Subcutaneous adipose tissue (tissue), 4 donors: ENCODE measurements around the gene FARS2. TPM values are rescaled to one million over a fixed set of nuclear protein-coding genes. Genes with fewer than 3 reads are reported as not detected.

Experiments used
- CTCF ChIP-seq: fragments of 450-650 bp; IDR thresholded peaks from one replicate; pipeline ENCODE4 v1.5.1; 2016; ENCODE audit warnings: low read depth, mild to moderate bottlenecking, control low read depth, antibody characterized with exemption, moderate library complexity
- total RNA-seq, 4 donors: library from RNA; depleted of rRNA; stranded (reverse); fragments of >200 nt; gene quantifications; one replicate each; pipeline ENCODE4 v1.1.0, GENCODE V29; 2016

The FARS2 gene
- total RNA-seq, 4 donors from 2014 or later = 6.2 to 13.6 (median 11.3) TPM

- no peak for TF ChIP-seq CTCF
Observed at GRCh38 chr6:5809450-5809849, 548.1 kb downstream of the FARS2 start.

DNA sequence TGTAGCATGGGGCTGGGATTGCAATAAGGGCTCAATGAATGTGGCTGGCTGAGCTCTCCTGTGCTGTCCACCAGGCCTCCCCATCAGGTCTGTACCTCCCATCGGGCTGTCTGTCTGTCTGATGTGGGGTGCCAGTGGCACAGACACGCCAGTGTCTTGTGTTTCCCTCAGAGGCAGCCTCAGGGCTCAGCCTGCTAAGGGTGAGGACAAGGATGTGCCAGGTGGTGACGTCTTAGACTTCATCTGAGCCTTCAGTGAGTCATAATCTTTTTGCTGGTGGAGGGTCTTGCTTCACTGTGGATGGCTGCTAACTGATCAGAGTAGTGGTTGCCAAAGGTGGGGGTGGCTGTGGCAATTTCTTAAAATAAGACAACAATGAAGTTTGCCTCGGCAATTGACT is 550.7 kb downstream of the FARS2 start:
- TF ChIP-seq CTCF = no peak

- TF ChIP-seq CTCF = no peak
Observed at GRCh38 chr6:5813625-5814027, 552.3 kb downstream of the FARS2 start.

DNA sequence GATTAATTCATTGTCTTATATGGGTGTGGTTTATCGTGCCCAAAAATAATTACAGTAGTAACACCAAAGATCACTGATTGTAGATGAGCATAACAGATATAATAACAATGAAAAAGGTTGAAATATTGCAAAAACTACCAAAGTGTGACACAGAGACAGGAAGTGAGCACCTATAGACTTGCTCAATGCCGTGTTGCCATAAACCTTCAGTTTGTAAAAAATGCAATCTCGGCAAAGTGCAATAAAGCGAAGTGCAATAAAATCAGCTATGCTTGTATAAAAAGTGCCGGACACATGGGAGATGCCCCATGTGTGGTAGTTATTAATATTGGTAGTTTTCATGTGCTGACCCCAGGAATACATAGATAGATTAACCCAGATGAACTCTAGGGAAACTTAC is 552.8 kb downstream of the FARS2 start:
- no peak for TF ChIP-seq CTCF

DNA sequence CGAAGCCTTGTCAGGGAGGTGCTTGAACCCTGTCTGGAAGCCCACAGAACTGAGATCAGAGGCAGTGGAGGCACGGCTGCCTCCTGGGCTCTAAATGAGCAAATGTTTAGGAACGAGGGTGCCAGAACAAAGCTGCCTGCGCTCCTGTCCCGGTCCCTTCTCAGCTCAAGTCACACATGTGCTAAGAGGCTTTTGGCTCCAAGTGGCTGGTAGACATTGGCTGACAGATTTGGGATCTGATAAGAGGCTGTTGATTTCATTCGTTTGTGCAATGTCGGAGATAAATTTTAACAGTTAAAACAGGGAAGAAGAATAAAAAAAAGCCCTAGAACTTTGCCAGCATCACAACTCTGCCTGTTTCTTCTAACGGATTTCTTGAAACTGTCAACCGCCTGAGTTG is 553.6 kb downstream of the FARS2 start:
- no peak for TF ChIP-seq CTCF

DNA sequence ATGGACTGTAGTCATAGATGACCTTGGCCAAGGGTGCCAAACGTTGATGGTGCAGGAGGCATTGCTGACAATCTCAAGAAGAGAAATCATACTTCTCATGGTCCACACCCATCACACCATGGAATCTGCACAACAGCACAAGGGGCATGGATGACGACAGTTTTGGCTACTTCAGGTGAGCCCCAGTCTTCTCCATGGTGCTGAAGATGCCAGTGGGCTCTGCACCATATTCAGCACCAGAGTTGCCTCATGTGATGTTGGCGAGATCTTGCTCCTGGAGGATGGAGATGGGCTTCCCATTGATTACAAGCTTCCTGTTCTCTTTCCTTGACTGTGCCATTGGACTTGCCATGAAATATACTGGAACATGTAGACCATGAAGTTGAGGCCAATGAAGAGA is 556.6 kb downstream of the FARS2 start:
- TF ChIP-seq CTCF = no peak

DNA sequence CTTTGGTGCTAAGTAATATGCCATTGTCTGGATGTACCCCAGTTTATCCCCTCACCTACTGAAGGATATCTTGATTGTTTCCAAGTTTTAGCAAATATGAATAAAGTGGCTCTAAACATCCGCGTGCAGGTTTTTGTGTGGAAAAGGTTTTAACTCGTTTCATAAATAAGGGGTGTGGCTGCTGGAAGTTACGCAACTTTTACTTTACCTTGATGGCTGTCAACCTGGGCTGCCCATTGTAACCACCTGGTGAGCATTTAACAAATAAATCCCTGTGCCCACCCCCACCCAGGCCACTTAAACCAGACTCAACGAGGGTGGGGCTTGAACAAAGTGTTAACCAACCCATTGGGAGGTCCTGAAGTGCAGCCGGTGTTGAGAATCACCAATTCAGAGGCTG is 557.6 kb downstream of the FARS2 start:
- no peak for TF ChIP-seq CTCF

Other genes starting within 250 kb of the FARS2 start
- 1 to 10 TPM; 1.3 to 4.2 (median 2.5) TPM for gene PPP1R3G, start 176.2 kb upstream of the FARS2 start, total RNA-seq
- gene LYRM4, start 563 bp upstream of the FARS2 start, total RNA-seq = 10 to 100 TPM; 22.2 to 25.8 (median 25.1) TPM